Naive thymus-derived CD4-positive, alpha-beta T cell (primary cell): Measurements from ENCODE around the gene WDR35. TPM values are rescaled to one million over a fixed set of nuclear protein-coding genes. Genes with fewer than 3 reads are reported as not detected.

Experiments
- ATAC-seq: fragments of 150-1000 bp; cut with Tn5 transposase; 2 replicates; pipeline ENCODE4 v1.10.0; 2021; ENCODE audit warnings: mild to moderate bottlenecking, moderate library complexity
- CTCF ChIA-PET: fragments of 350-600 bp; sonication (Branson Sonifier 250); formaldehyde crosslinking; loops from one replicate; lab custom pipeline; 2021; ENCODE audit warnings: antibody characterized with exemption; lab: Charles Lee
- POLR2A ChIA-PET: fragments of 350-600 bp; sonication (Branson Sonifier 250); formaldehyde crosslinking; loops from one replicate; lab custom pipeline; 2021; ENCODE audit warnings: antibody characterized with exemption, inconsistent platforms; lab: Charles Lee
- DNase-seq, 9 donors: peaks; one replicate each; pipeline versions ENCODE4 v3.0.0 to v3.0.0-alpha.2; 2020 to 2022; ENCODE audit warnings: mixed read lengths in 1 of 9
- H3K27ac ChIP-seq: one replicate; pipeline ENCODE4 v1.7.0; 2013; ENCODE audit warnings: mild to moderate bottlenecking, low read depth, low read length, moderate library complexity
- H3K27me3 ChIP-seq, 2 donors: one replicate each; pipeline ENCODE4 v1.7.0; 2013; ENCODE audit warnings: low read length in 2 of 2, mild to moderate bottlenecking in 2 of 2, moderate library complexity in 2 of 2; ENCODE audit not compliant: control insufficient read depth in 2 of 2, insufficient read depth in 2 of 2
- H3K36me3 ChIP-seq, 3 experiments: 1 replicate in 2 of 3; 2 replicates in 1 of 3; pipeline ENCODE4 v1.7.0; 2013; ENCODE audit warnings: low read length in 3 of 3, mild to moderate bottlenecking in 3 of 3, moderate library complexity in 1 of 3; ENCODE audit not compliant: insufficient read depth in 3 of 3, control insufficient read depth in 2 of 3
- H3K4me1 ChIP-seq, 2 donors: one replicate each; pipeline ENCODE4 v1.7.0; 2013; ENCODE audit warnings: low read length in 2 of 2, mild to moderate bottlenecking in 2 of 2, moderate library complexity in 1 of 2; ENCODE audit not compliant: control insufficient read depth in 2 of 2, insufficient read depth in 2 of 2
- H3K4me3 ChIP-seq: 2 replicates; pipeline ENCODE4 v1.7.0; 2013; ENCODE audit warnings: mild to moderate bottlenecking, low read length
- H3K9me3 ChIP-seq, 3 experiments: 1 replicate in 2 of 3; 2 replicates in 1 of 3; pipeline ENCODE4 v1.7.0; 2013; ENCODE audit warnings: low read length in 3 of 3; ENCODE audit not compliant: control insufficient read depth in 2 of 3
- H3K27ac Mint-ChIP-seq, 9 donors: one replicate each; pipeline ENCODE4 v1.8.0; 2020 to 2022; ENCODE audit warnings: mixed read lengths in 9 of 9, mild to moderate bottlenecking in 8 of 9, moderate library complexity in 5 of 9, inconsistent platforms in 2 of 9
- H3K27me3 Mint-ChIP-seq, 5 donors: one replicate each; pipeline ENCODE4 v1.8.0; 2021 to 2022; ENCODE audit warnings: mixed read lengths in 5 of 5, mild to moderate bottlenecking in 1 of 5
- H3K36me3 Mint-ChIP-seq, 5 donors: one replicate each; pipeline ENCODE4 v1.8.0; 2020 to 2022; ENCODE audit warnings: mixed read lengths in 5 of 5, mild to moderate bottlenecking in 3 of 5, inconsistent platforms in 1 of 5
- H3K4me1 Mint-ChIP-seq, 7 donors: one replicate each; pipeline ENCODE4 v1.8.0; 2020 to 2022; ENCODE audit warnings: mixed read lengths in 7 of 7, mild to moderate bottlenecking in 3 of 7, inconsistent platforms in 1 of 7
- H3K4me3 Mint-ChIP-seq, 10 donors: one replicate each; pipeline ENCODE4 v1.8.0; 2020 to 2022; ENCODE audit warnings: mild to moderate bottlenecking in 10 of 10, mixed read lengths in 10 of 10, moderate library complexity in 6 of 10, inconsistent platforms in 2 of 10
- H3K9me3 Mint-ChIP-seq, 11 donors: one replicate each; pipeline ENCODE4 v1.8.0; 2020 to 2022; ENCODE audit warnings: mixed read lengths in 11 of 11, mild to moderate bottlenecking in 4 of 11, inconsistent platforms in 1 of 11, moderate library complexity in 1 of 11
- intact Hi-C, 2 donors: fragments of 100-400 bp; cut with micrococcal nuclease; formaldehyde crosslinking; loops; one replicate each; pipeline ENCODE4 v1.15.1; 2023
- polyA plus RNA-seq, 2 donors: library from polyadenylated mRNA; unstranded; fragments of 300-500 nt; fragmentation: Illumina TruSeq; gene quantifications; one replicate each; pipeline ENCODE4 v1.2.3, GENCODE V29; 2021
- total RNA-seq, 6 experiments: library from RNA in 5 of 6; stranded (reverse) in 5 of 6; gene quantifications; 1 replicate in 5 of 6; 2 replicates in 1 of 6; pipeline ENCODE4 v1.2.3 and lab custom pipeline; 2021 to 2026

The WDR35 gene
- total and polyA plus RNA-seq, 7 experiments from 2014 or later = 1.5 to 6.0 (median 3.5) TPM

DNA sequence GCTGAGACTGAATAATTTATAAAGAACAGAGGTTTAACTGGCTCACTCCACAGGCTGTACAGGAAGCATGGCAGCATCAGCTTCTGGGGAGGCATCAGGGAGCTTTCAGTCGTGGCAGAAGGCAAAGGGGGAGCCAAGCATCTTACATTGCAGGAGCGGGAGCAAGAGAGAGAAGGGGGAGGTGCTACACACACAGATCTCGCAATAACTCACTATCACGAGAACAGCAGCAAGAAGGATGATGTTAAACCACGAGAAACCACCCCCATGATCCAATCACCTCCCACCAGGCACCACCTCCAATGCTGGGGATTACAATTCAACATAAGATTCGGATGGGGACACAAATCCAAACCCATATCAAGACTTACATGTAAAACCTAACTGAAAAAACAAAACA, 40.3 kb upstream of the WDR35 start:
- H3K4me1 Mint-ChIP-seq = no peaks in the 10 kb centered on the region
- DNase-seq (no peak), ATAC-seq (no peak)
- Histone ChIP-seq H3K4me1 (no peaks in the 10 kb centered on the region), H3K27ac (no peak overlapping the region), H3K36me3 (peaks cover 0 to 65% (median 26%) of the 10 kb centered on the region in 3 experiments), H3K4me3 (no peak overlapping the region), H3K9me3 (no peaks in the 10 kb centered on the region), H3K27me3 (no peaks in the 10 kb centered on the region)
- H3K36me3 Mint-ChIP-seq = peaks cover 39 to 77% (median 72%) of the 10 kb centered on the region in 5 donors
- H3K27ac Mint-ChIP-seq = no peak overlapping the region
- H3K4me3 Mint-ChIP-seq = no peak overlapping the region
- intact Hi-C loops = no loop called here
- no peaks in the 10 kb centered on the region for H3K27me3 Mint-ChIP-seq
- ChIA-PET POLR2A (no interaction called here), CTCF (no interaction called here)
- H3K9me3 Mint-ChIP-seq = peaks cover 0 to 20% (median 2%) of the 10 kb centered on the region in 11 donors

DNA sequence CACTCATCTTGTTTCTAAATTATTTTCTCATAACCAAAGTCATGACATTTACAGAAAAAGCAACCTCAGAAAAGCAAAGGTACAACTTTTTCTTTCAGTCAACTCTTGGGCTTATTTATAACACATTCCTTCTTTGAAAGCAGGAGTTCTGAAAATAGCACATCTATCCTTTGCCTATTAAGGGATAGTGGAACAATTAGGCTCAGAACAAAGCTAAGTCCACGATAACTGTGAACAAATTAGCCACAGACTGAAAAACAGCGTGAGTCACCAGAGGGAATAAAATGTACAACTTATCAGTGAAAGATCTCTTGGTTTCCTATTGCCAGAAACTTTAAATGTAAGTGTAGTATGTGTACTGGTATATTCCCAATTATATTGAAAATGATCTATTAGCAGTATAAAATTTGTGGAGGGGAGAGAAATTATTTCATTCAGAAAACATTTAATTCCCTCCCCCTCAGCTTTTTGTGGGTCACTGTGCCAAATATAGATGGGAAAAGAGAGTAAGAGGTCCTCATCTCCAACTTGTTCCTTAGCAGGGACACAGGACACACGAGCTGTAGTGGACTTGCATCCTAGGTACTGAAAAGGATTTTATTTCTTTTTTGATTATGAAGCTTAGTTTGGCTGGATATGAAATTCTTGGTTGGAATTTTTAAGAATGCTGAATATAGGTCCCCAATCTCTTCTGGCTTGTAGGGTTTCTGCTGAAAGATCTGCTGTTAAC, 38.0 kb upstream of the WDR35 start:
- CTCF ChIA-PET = interaction anchor here (0.8 kb wide), 1 partner anchor 12 kb away, joined by 3 read pairs; no protein-coding TSS in a partner anchor
- Histone ChIP-seq H3K9me3 (peaks cover 0 to 2% (median 0%) of the 10 kb centered on the region in 3 experiments), H3K36me3 (peaks cover 0 to 42% (median 5%) of the 10 kb centered on the region in 3 experiments), H3K4me1 (no peaks in the 10 kb centered on the region), H3K27ac (no peak overlapping the region), H3K27me3 (no peaks in the 10 kb centered on the region), H3K4me3 (no peak overlapping the region)
- Mint-ChIP-seq H3K27me3 (no peaks in the 10 kb centered on the region), H3K9me3 (peaks cover under 1 to 23% (median 3%) of the 10 kb centered on the region in 11 donors), H3K4me3 (no peak overlapping the region), H3K4me1 (no peaks in the 10 kb centered on the region), H3K36me3 (peaks cover 35 to 66% (median 57%) of the 10 kb centered on the region in 5 donors), H3K27ac (no peak overlapping the region)
- ATAC-seq (no peak), DNase-seq (no peak)
- POLR2A ChIA-PET = no interaction called here
- intact Hi-C loops = no loop called here

DNA sequence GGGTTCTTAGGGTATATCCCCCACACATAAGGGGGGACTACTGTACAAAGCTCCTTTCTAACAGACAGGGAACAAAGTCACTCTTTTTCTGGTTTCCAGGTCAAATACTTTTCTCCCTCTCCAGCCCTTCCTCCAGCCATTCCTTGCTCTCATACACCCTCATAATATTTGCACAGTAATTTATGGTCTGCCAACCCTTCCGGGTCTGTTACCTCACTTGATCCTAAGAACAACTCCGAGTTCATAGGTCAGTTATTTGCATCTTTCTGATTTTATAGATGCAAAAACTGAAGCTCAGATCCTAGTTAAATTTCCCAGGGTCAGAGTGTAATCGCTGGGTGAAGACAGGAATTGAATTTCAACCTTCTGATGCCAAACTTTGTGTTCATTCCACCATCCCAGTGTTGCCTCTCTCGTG, 37.4 kb upstream of the WDR35 start:
- Histone ChIP-seq H3K9me3 (peaks cover 0 to 6% (median 0%) of the 10 kb centered on the region in 3 experiments), H3K36me3 (peaks cover 0 to 36% (median 0%) of the 10 kb centered on the region in 3 experiments), H3K4me1 (no peaks in the 10 kb centered on the region), H3K4me3 (no peak overlapping the region), H3K27ac (no peak overlapping the region), H3K27me3 (no peaks in the 10 kb centered on the region)
- ChIA-PET POLR2A (no interaction called here), CTCF (no interaction called here)
- Mint-ChIP-seq H3K36me3 (peaks cover 32 to 64% (median 54%) of the 10 kb centered on the region in 5 donors), H3K4me3 (no peak overlapping the region), H3K27me3 (no peaks in the 10 kb centered on the region), H3K9me3 (peaks cover 2 to 29% (median 7%) of the 10 kb centered on the region in 11 donors), H3K27ac (no peak overlapping the region), H3K4me1 (no peaks in the 10 kb centered on the region)
- intact Hi-C loops = no loop called here
- ATAC-seq (no peak), DNase-seq (no peak)

DNA sequence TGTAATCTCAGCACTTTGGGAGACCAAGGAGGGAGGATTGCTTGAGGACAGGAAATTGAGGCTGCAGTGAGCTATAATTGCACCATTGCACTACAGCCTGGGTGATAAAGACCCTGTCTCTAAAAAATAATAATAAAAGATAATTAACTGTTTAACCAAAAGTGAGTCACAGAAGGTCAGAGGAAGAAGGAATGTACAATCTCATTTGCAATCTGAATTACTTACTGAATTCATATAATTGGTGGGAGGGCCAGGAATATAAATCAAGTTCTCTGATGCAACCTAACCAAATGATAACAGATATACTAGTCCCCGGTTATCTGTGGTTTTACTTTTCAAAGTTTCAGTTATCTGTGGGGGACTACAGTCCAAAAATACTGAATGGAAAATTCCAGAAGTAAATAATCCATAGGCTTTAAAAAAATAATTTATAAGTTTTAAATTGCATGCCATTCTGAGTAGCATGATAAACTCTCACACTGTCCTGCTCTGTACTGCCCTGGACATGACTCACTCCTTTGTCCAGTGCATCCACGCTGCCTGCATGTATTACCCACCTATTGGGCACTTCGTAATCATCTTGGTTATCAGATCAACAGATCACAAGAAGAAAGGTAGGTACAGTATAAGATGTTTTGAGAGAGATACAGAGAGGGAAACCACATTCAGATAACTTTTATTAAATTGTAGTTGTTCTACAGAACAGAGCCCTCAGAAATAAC, 35.3 kb upstream of the WDR35 start:
- no peaks in the 10 kb centered on the region for H3K27me3 Mint-ChIP-seq
- H3K9me3 Mint-ChIP-seq = peaks cover 14 to 47% (median 22%) of the 10 kb centered on the region in 11 donors
- H3K4me1 ChIP-seq = no peaks in the 10 kb centered on the region
- H3K27ac Mint-ChIP-seq = no peak overlapping the region
- intact Hi-C loops = no loop called here
- H3K27me3 ChIP-seq = no peaks in the 10 kb centered on the region
- H3K27ac ChIP-seq = no peak overlapping the region
- H3K36me3 Mint-ChIP-seq = peaks cover 26 to 60% (median 43%) of the 10 kb centered on the region in 5 donors
- ATAC-seq (no peak), DNase-seq (no peak)
- peaks cover 0 to 19% (median 0%) of the 10 kb centered on the region in 3 experiments for H3K36me3 ChIP-seq
- no peak overlapping the region for H3K4me3 Mint-ChIP-seq
- peaks cover 0 to 6% (median 0%) of the 10 kb centered on the region in 3 experiments for H3K9me3 ChIP-seq
- H3K4me3 ChIP-seq = no peak overlapping the region
- ChIA-PET CTCF (interaction anchor here (0.9 kb wide), 1 partner anchor 10 kb away, joined by 5 read pairs; no protein-coding TSS in a partner anchor), POLR2A (no interaction called here)
- H3K4me1 Mint-ChIP-seq = no peaks in the 10 kb centered on the region

DNA sequence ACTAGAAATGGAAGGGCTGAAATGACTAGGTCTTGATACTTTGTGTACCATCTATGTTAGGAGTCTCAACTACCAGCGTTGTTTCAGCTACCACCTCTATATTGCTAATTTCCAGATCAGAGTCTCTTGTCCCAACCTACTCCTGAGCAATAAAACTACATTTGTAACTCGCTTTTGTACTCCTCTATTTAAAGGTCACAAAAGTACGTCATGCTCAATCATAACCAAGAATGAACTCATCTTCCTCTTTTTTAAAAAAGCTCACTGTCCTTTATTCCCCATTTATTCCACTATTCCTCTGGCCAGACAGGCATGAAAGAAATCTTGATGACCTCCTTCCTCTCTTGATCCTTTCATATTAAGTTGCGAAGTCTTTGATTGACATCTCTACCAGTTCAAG, 33.8 kb upstream of the WDR35 start:
- Histone ChIP-seq H3K4me1 (no peaks in the 10 kb centered on the region), H3K4me3 (no peak overlapping the region), H3K27ac (no peak overlapping the region), H3K27me3 (no peaks in the 10 kb centered on the region), H3K9me3 (peaks cover 0 to 6% (median 0%) of the 10 kb centered on the region in 3 experiments), H3K36me3 (peaks cover 0 to 11% (median 0%) of the 10 kb centered on the region in 3 experiments)
- Mint-ChIP-seq H3K4me3 (no peak overlapping the region), H3K27me3 (peaks cover 0 to 4% (median 0%) of the 10 kb centered on the region in 5 donors), H3K27ac (no peak overlapping the region), H3K9me3 (peaks cover 10 to 45% (median 25%) of the 10 kb centered on the region in 11 donors), H3K36me3 (peaks cover 13 to 48% (median 28%) of the 10 kb centered on the region in 5 donors), H3K4me1 (no peaks in the 10 kb centered on the region)
- ChIA-PET CTCF (interaction anchor here (1.0 kb wide), 1 partner anchor 8 kb away, joined by 3 read pairs; no protein-coding TSS in a partner anchor), POLR2A (no interaction called here)
- no peak for DNase-seq
- intact Hi-C loops = no loop called here
- ATAC-seq = no peak

DNA sequence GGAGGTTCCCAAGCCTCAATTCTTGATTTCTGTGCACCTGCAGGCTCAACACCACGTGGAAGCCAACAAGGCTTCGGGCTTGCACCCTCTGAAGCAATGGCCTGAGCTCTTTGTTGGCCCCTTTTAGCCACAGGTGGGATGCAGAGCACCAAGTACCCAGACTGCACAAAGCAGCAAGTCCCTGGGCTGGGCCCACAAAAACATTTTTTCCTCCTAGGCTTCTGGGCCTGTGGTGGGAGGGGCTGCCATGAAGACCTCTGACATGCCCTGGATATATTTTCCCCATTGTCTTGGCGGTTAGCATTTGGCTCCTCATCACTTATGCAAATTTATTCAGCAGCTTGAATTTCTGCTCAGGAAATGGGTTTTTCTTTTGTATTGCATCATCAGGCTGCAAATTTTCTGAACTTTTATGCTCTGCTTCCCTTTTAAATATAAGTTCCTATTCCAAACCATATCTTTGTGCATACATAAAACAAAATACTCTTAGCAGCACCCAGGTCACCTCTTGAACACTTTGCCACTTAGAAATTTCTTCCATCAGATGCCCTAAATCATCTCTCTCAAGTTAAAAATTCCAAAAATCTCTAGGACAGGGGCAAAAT, 31.6 kb upstream of the WDR35 start:
- Histone ChIP-seq H3K36me3 (no peaks in the 10 kb centered on the region), H3K9me3 (peaks cover 0 to 6% (median 0%) of the 10 kb centered on the region in 3 experiments), H3K4me1 (no peaks in the 10 kb centered on the region), H3K27me3 (no peaks in the 10 kb centered on the region), H3K27ac (no peak overlapping the region), H3K4me3 (no peak overlapping the region)
- no peak for ATAC-seq
- H3K27me3 Mint-ChIP-seq = peaks cover 0 to 4% (median 0%) of the 10 kb centered on the region in 5 donors
- H3K27ac Mint-ChIP-seq = no peak overlapping the region
- POLR2A ChIA-PET = no interaction called here
- H3K36me3 Mint-ChIP-seq = peaks cover 7 to 33% (median 13%) of the 10 kb centered on the region in 5 donors
- intact Hi-C loops = no loop called here
- peaks cover 10 to 40% (median 25%) of the 10 kb centered on the region in 11 donors for H3K9me3 Mint-ChIP-seq
- DNase-seq = no peak
- no peak overlapping the region for H3K4me3 Mint-ChIP-seq
- no peaks in the 10 kb centered on the region for H3K4me1 Mint-ChIP-seq
- CTCF ChIA-PET = no interaction called here
